ENCODE results near the gene PMF1.

DNA sequence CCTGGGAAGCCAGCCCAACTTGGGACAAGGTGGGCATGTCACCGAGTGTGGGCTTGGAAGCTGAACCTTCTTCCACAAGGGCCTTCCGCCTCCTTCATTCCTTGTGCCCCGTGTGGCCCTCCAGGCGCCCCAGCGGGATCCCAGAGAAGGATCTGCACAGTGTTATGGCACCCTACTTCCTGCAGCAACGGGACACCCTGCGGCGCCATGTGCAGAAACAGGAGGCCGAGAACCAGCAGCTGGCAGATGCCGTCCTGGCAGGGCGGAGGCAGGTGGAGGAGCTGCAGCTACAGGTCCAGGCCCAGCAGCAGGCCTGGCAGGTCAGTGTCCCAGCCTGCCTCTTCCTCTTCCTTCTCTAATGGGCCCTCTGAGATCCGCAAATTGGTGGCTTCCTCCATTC, 23.4 kb downstream of the PMF1 start:
- TF ChIP-seq POLR2A (IDR thresholded peaks at IDR 0.05; ENCODE audit: low read length) (no peak), CEBPB (IDR thresholded peaks at IDR 0.05) (no peak), EP300 (IDR thresholded peaks at IDR 0.05) (no peak), RAD21 (conservative IDR thresholded peaks at IDR 0.05 in 1 of 2, IDR thresholded peaks at IDR 0.05 in 1 of 2) (no peak), GATA3 (IDR thresholded peaks at IDR 0.05; ENCODE audit: borderline replicate concordance) (no peak), MAFK (IDR thresholded peaks at IDR 0.05; ENCODE audit: partially characterized antibody) (no peak), JUNB (IDR thresholded peaks at IDR 0.05) (no peak), HDAC2 (IDR thresholded peaks at IDR 0.05) (no peak)
- TF ChIP-seq, protein P1, sequence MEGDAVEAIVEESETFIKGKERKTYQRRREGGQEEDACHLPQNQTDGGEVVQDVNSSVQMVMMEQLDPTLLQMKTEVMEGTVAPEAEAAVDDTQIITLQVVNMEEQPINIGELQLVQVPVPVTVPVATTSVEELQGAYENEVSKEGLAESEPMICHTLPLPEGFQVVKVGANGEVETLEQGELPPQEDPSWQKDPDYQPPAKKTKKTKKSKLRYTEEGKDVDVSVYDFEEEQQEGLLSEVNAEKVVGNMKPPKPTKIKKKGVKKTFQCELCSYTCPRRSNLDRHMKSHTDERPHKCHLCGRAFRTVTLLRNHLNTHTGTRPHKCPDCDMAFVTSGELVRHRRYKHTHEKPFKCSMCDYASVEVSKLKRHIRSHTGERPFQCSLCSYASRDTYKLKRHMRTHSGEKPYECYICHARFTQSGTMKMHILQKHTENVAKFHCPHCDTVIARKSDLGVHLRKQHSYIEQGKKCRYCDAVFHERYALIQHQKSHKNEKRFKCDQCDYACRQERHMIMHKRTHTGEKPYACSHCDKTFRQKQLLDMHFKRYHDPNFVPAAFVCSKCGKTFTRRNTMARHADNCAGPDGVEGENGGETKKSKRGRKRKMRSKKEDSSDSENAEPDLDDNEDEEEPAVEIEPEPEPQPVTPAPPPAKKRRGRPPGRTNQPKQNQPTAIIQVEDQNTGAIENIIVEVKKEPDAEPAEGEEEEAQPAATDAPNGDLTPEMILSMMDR (IDR thresholded peaks at IDR 0.05), result no peak
- TF ChIP-seq, protein P2, sequence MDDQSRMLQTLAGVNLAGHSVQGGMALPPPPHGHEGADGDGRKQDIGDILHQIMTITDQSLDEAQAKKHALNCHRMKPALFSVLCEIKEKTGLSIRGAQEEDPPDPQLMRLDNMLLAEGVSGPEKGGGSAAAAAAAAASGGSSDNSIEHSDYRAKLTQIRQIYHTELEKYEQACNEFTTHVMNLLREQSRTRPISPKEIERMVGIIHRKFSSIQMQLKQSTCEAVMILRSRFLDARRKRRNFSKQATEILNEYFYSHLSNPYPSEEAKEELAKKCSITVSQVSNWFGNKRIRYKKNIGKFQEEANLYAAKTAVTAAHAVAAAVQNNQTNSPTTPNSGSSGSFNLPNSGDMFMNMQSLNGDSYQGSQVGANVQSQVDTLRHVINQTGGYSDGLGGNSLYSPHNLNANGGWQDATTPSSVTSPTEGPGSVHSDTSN (IDR thresholded peaks at IDR 0.05), result no peak
- TF ChIP-seq, protein P3, sequence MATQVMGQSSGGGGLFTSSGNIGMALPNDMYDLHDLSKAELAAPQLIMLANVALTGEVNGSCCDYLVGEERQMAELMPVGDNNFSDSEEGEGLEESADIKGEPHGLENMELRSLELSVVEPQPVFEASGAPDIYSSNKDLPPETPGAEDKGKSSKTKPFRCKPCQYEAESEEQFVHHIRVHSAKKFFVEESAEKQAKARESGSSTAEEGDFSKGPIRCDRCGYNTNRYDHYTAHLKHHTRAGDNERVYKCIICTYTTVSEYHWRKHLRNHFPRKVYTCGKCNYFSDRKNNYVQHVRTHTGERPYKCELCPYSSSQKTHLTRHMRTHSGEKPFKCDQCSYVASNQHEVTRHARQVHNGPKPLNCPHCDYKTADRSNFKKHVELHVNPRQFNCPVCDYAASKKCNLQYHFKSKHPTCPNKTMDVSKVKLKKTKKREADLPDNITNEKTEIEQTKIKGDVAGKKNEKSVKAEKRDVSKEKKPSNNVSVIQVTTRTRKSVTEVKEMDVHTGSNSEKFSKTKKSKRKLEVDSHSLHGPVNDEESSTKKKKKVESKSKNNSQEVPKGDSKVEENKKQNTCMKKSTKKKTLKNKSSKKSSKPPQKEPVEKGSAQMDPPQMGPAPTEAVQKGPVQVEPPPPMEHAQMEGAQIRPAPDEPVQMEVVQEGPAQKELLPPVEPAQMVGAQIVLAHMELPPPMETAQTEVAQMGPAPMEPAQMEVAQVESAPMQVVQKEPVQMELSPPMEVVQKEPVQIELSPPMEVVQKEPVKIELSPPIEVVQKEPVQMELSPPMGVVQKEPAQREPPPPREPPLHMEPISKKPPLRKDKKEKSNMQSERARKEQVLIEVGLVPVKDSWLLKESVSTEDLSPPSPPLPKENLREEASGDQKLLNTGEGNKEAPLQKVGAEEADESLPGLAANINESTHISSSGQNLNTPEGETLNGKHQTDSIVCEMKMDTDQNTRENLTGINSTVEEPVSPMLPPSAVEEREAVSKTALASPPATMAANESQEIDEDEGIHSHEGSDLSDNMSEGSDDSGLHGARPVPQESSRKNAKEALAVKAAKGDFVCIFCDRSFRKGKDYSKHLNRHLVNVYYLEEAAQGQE (IDR thresholded peaks at IDR 0.05), result no peak

All from A549 (cell line).